Activated naive CD4-positive, alpha-beta T cell treated with anti-CD3 and anti-CD28 coated beads, Interleukin-2, amount 10 ng/mL, durations not matched to agents 7 days and 5 days (primary cell): Measurements from ENCODE around the gene COL25A1.
"Not testable (repeated sequence)": the region's sequence is repeated elsewhere in the genome, so short reads cannot be mapped to it uniquely, and the experiment has no call there.

ENCODE experiments used
- CTCF ChIA-PET: fragments of 350-600 bp; sonication (Branson Sonifier 250); formaldehyde crosslinking; loops from one replicate; lab custom pipeline; 2021; ENCODE audit warnings: antibody characterized with exemption; lab: Charles Lee
- DNase-seq: peaks from one replicate; pipeline ENCODE4 v3.0.0-alpha.2; 2020
- H3K27ac Mint-ChIP-seq: one replicate; pipeline ENCODE4 v1.8.0; 2021; ENCODE audit warnings: mild to moderate bottlenecking, moderate library complexity, mixed read lengths
- H3K27me3 Mint-ChIP-seq: one replicate; pipeline ENCODE4 v1.8.0; 2021; ENCODE audit warnings: mild to moderate bottlenecking, mixed read lengths
- H3K36me3 Mint-ChIP-seq: one replicate; pipeline ENCODE4 v1.8.0; 2021; ENCODE audit warnings: mixed read lengths
- H3K4me1 Mint-ChIP-seq: one replicate; pipeline ENCODE4 v1.8.0; 2021; ENCODE audit warnings: mixed read lengths
- H3K4me3 Mint-ChIP-seq: one replicate; pipeline ENCODE4 v1.8.0; 2021; ENCODE audit warnings: mild to moderate bottlenecking, moderate library complexity, mixed read lengths
- H3K9me3 Mint-ChIP-seq: one replicate; pipeline ENCODE4 v1.8.0; 2021; ENCODE audit warnings: mixed read lengths

Gene COL25A1

DNA sequence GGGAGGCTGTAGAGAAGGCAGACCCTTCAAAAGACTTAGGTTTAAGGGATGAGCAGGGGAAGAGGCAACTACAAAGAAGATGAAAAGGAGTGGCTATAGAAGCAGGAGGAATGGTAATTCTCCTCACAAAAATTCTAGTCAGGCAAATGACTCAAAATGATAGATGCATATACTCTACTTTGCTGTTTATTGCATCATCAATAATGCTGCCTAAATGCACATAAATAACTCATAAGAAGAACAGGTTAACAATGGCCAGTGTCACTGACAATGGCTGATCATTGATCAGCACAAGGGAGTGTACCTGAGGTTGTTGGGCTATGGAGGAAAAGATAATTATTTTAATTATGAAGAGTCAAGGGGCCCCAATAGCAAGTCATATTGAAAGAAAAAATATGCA is 354.9 kb downstream of the COL25A1 start:
- no peak overlapping the region for H3K27ac Mint-ChIP-seq
- no peak for DNase-seq
- no peaks in the 10 kb centered on the region for H3K27me3 Mint-ChIP-seq
- no peaks in the 10 kb centered on the region for H3K9me3 Mint-ChIP-seq
- CTCF ChIA-PET, result no interaction called here
- H3K4me1 Mint-ChIP-seq, result peaks cover 4% of the 10 kb centered on the region
- no peak overlapping the region for H3K4me3 Mint-ChIP-seq
- H3K36me3 Mint-ChIP-seq, result peaks cover 3% of the 10 kb centered on the region

GRCh38 chr4:108946237-108946636 is 356.2 kb downstream of the COL25A1 start:
- CTCF ChIA-PET, result no interaction called here

DNA sequence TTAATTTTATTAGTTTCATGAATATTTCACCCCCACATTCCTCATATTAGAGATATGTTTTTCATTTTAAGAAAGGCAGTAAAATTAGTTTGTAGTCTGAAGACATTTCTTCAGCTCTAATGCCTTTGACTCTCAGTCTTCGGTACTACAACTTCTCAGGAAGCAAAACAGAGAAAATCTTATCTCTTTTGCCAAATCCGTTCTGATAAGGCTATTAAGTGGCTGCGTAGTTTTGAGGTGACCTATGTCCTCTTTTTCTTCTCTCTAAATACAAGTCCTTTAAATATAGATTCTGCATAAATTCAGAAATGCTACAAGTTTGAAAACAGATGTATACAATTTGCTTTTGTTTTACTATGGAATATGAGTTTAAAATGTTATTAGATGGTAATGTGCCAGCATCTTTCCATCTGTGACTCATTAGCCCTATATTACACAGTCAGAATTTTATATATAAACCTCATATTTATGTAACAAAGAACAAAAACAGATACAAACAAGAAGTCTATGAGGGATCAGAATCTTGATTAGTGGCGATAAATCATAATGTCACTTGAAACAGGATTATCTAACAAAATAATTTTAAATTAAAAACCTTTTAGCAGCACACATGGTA is 358.4 kb downstream of the COL25A1 start:
- no peaks in the 10 kb centered on the region for H3K4me1 Mint-ChIP-seq
- H3K9me3 Mint-ChIP-seq, result no peaks in the 10 kb centered on the region
- no peak overlapping the region for H3K27ac Mint-ChIP-seq
- no peak overlapping the region for H3K4me3 Mint-ChIP-seq
- peaks cover 6% of the 10 kb centered on the region for H3K27me3 Mint-ChIP-seq
- H3K36me3 Mint-ChIP-seq, result no peaks in the 10 kb centered on the region
- CTCF ChIA-PET, result no interaction called here
- DNase-seq, result no peak

More at GRCh38 chr4:108946237-108946636, 356.2 kb downstream of the COL25A1 start:
- no peaks in the 10 kb centered on the region for H3K36me3 Mint-ChIP-seq
- H3K4me3 Mint-ChIP-seq, result no peak overlapping the region
- DNase-seq, result no peak
- H3K27ac Mint-ChIP-seq, result no peak overlapping the region
- H3K9me3 Mint-ChIP-seq, result no peaks in the 10 kb centered on the region
- H3K4me1 Mint-ChIP-seq, result peaks cover 4% of the 10 kb centered on the region
- no peaks in the 10 kb centered on the region for H3K27me3 Mint-ChIP-seq

DNA sequence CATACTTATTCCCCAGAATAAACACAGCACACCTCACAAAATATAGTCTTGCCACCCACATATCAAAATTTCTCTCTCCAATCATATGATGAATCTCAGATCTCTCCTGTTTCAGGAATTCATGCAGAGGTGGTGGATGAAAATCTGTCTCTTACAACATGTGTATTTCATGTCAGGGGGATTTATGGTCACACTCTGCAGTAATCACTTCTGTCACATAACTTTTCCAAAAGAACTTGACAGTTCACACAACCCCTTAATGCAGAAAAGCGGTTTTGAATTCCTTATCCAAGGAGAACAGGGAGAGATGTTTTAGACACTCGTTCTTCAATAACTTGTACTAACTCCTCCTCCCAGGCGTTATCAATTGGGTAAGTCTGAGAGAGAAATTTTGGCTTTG is 359.1 kb downstream of the COL25A1 start:
- H3K27ac Mint-ChIP-seq, result no peak overlapping the region
- H3K4me1 Mint-ChIP-seq, result no peaks in the 10 kb centered on the region
- no peaks in the 10 kb centered on the region for H3K9me3 Mint-ChIP-seq
- H3K36me3 Mint-ChIP-seq, result no peaks in the 10 kb centered on the region
- H3K4me3 Mint-ChIP-seq, result no peak overlapping the region
- peaks cover 6% of the 10 kb centered on the region for H3K27me3 Mint-ChIP-seq
- no peak for DNase-seq
- CTCF ChIA-PET, result no interaction called here

GRCh38 chr4:108941904-108942430 is 360.5 kb downstream of the COL25A1 start:
- Mint-ChIP-seq H3K4me3 (no peak overlapping the region), H3K27ac (no peak overlapping the region), H3K36me3 (no peaks in the 10 kb centered on the region), H3K9me3 (no peaks in the 10 kb centered on the region), H3K27me3 (peaks cover 7% of the 10 kb centered on the region), H3K4me1 (no peaks in the 10 kb centered on the region)
- CTCF ChIA-PET, result no interaction called here
- no peak for DNase-seq

GRCh38 chr4:108940634-108941033 is 361.8 kb downstream of the COL25A1 start:
- Mint-ChIP-seq H3K9me3 (no peaks in the 10 kb centered on the region), H3K27ac (no peak overlapping the region), H3K4me3 (no peak overlapping the region), H3K4me1 (no peaks in the 10 kb centered on the region), H3K36me3 (no peaks in the 10 kb centered on the region), H3K27me3 (peaks cover 15% of the 10 kb centered on the region)
- no peak for DNase-seq
- CTCF ChIA-PET, result no interaction called here

- H3K27ac Mint-ChIP-seq, result no peak overlapping the region
- no peaks in the 10 kb centered on the region for H3K36me3 Mint-ChIP-seq
- peaks cover 15% of the 10 kb centered on the region for H3K27me3 Mint-ChIP-seq
- H3K4me1 Mint-ChIP-seq, result no peaks in the 10 kb centered on the region
- H3K4me3 Mint-ChIP-seq, result no peak overlapping the region
- no peaks in the 10 kb centered on the region for H3K9me3 Mint-ChIP-seq
- no peak for DNase-seq
- CTCF ChIA-PET, result no interaction called here
Observed at GRCh38 chr4:108940149-108940548, 362.3 kb downstream of the COL25A1 start.

DNA sequence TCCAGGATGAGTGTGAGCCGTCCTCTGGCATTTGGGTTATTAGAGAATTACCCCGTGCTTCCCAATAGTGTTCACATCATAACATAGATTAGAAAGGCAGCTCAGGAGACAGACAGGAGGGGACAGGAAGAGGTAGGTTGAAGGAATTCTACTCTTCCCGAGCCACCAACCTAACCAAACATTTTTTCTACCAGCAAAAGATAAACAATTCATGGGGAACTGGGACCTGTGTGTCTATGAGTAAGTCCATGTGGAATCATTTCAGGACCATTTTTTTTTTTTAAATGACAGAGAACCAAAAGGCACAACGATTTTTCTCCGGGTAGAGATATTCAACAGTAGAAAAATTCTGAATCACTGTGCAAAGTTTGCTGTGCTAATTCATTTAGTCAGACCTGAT is 365.4 kb downstream of the COL25A1 start:
- DNase-seq, result no peak
- CTCF ChIA-PET, result no interaction called here
- H3K27me3 Mint-ChIP-seq, result peaks cover 15% of the 10 kb centered on the region
- no peak overlapping the region for H3K27ac Mint-ChIP-seq
- H3K4me3 Mint-ChIP-seq, result no peak overlapping the region
- H3K36me3 Mint-ChIP-seq, result no peaks in the 10 kb centered on the region
- H3K4me1 Mint-ChIP-seq, result no peaks in the 10 kb centered on the region
- H3K9me3 Mint-ChIP-seq, result no peaks in the 10 kb centered on the region

DNA sequence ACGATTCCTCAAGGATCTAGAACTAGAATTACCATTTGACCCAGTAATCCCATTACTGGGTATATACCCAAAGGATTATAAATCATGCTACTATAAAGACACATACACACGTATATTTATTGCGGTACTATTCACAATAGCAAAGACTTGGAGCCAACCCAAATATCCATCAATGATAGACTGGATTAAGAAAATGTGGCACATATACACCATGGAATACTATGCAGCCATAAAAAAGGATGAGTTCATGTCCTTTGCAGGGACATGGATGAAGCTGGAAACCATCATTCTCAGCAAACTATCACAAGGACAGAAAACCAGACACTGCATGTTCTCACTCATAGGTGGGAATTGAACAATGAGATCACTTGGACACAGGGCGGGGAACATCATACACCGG is 368.5 kb downstream of the COL25A1 start:
- H3K4me1 Mint-ChIP-seq, DNase-seq, H3K36me3 Mint-ChIP-seq, CTCF ChIA-PET, H3K27ac Mint-ChIP-seq, H3K9me3 Mint-ChIP-seq, H3K4me3 Mint-ChIP-seq: not testable (repeated sequence)
- peaks cover 14% of the 10 kb centered on the region for H3K27me3 Mint-ChIP-seq

DNA sequence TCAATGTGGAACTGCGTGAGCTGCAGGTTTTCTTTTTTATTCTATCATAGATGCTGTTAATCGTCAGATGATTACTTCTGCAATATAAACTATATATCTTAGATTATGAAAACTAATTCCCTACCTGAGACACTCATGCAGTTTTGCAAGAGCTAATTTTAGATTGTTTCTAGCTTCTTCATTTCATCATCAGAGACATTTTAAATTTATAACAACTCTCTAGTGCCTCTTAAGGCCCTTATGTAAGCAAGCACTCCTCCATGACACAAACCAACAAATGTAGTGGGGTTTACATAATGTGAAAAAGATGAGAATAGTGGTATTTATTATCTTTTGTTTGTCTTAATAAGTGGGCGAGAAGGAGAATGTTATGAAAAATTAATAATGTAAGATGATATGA is 369.4 kb downstream of the COL25A1 start:
- no peaks in the 10 kb centered on the region for H3K9me3 Mint-ChIP-seq
- H3K4me1 Mint-ChIP-seq, result peaks cover 2% of the 10 kb centered on the region

DNA sequence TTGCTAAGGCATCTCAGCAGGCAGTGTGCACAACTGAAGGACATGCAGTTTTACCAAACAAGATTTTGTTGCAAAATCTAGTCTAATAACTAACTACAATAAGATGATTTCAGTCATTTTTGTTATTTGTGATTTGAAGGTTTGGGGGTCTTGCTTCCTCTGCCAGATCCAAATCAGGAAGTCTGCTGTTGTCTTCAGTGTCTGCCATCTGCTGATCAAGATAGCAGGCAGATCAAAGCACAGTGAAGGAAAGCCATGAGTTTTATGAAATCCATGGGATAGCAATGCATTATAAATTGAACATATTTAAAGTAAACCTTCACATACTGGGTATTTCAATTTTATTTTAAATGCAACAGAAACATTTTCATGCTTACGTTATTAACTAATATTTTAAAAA is 370.5 kb downstream of the COL25A1 start:
- H3K9me3 Mint-ChIP-seq, result no peaks in the 10 kb centered on the region
- CTCF ChIA-PET, result no interaction called here
- H3K36me3 Mint-ChIP-seq, result no peaks in the 10 kb centered on the region
- H3K4me3 Mint-ChIP-seq, result no peak overlapping the region
- H3K27me3 Mint-ChIP-seq, result peaks cover 13% of the 10 kb centered on the region
- H3K4me1 Mint-ChIP-seq, result peaks cover 2% of the 10 kb centered on the region
- DNase-seq, result no peak
- H3K27ac Mint-ChIP-seq, result no peak overlapping the region

More for the DNA sequence above, 369.4 kb downstream of the COL25A1 start:
- H3K36me3 Mint-ChIP-seq, result no peaks in the 10 kb centered on the region
- H3K4me3 Mint-ChIP-seq, result no peak overlapping the region
- peaks cover 14% of the 10 kb centered on the region for H3K27me3 Mint-ChIP-seq
- CTCF ChIA-PET, result no interaction called here
- DNase-seq, result no peak
- H3K27ac Mint-ChIP-seq, result no peak overlapping the region

DNA sequence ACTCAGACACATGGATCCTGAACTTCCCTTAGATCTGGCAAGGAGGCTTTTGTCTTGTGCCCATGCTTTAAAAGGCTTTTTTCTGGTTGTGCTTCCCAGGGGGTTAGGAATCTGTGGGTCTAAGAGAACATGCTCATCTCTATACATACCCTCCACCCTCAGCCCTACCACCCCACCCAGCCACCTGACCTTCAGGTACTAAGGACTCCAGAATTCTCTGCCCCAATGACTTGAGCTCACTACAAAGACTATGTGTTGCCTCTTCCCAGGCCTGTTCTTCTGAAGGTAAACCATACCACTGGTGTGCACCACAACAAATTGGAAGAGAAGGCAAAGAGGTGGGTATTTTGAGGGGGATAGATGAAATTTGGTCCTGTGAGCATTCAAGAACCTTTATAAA is 372.3 kb downstream of the COL25A1 start:
- H3K27ac Mint-ChIP-seq, result no peak overlapping the region
- H3K4me1 Mint-ChIP-seq, result peaks cover 2% of the 10 kb centered on the region
- CTCF ChIA-PET, result no interaction called here
- no peaks in the 10 kb centered on the region for H3K36me3 Mint-ChIP-seq
- no peaks in the 10 kb centered on the region for H3K9me3 Mint-ChIP-seq
- DNase-seq, result no peak
- H3K27me3 Mint-ChIP-seq, result peaks cover 5% of the 10 kb centered on the region
- H3K4me3 Mint-ChIP-seq, result no peak overlapping the region

GRCh38 chr4:108926781-108927180 is 375.7 kb downstream of the COL25A1 start:
- Mint-ChIP-seq H3K27me3 (peaks cover 9% of the 10 kb centered on the region), H3K27ac (no peak overlapping the region), H3K36me3 (no peaks in the 10 kb centered on the region), H3K9me3 (no peaks in the 10 kb centered on the region), H3K4me1 (peaks cover 2% of the 10 kb centered on the region), H3K4me3 (no peak overlapping the region)
- CTCF ChIA-PET, result no interaction called here
- DNase-seq, result no peak

- no peak overlapping the region for H3K4me3 Mint-ChIP-seq
- CTCF ChIA-PET, result no interaction called here
- no peak for DNase-seq
- no peaks in the 10 kb centered on the region for H3K36me3 Mint-ChIP-seq
- H3K27me3 Mint-ChIP-seq, result peaks cover 5% of the 10 kb centered on the region
- H3K9me3 Mint-ChIP-seq, result no peaks in the 10 kb centered on the region
- H3K27ac Mint-ChIP-seq, result no peak overlapping the region
- no peaks in the 10 kb centered on the region for H3K4me1 Mint-ChIP-seq
Observed at GRCh38 chr4:108926061-108926460, 376.4 kb downstream of the COL25A1 start.

DNA sequence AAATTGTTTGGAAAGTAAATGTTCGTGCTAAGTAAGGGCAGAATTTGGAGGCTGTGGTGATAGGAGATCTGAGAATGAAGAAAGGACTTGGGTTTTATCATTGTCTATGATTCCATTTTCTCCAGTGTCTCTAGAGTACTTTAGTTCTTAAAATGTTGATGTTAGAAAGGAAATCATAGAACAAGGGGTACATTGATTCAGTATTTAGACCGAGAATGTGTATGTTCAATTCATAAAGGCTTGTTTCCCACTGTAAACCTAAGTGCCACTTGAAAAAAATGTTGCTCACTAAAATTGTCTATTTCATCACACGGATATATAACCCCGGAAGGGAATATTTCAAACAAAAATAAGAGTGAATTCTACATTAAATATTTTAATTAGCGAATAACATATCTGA is 380.3 kb downstream of the COL25A1 start:
- Mint-ChIP-seq H3K4me3 (no peak overlapping the region), H3K9me3 (no peaks in the 10 kb centered on the region), H3K4me1 (no peaks in the 10 kb centered on the region), H3K36me3 (no peaks in the 10 kb centered on the region), H3K27ac (no peak overlapping the region), H3K27me3 (peaks cover 17% of the 10 kb centered on the region)
- DNase-seq, result no peak
- CTCF ChIA-PET, result no interaction called here
